WI38 (cell line): ENCODE results near the gene LGI4.
"Not testable (repeated sequence)": the region's sequence is repeated elsewhere in the genome, so short reads cannot be mapped to it uniquely, and the experiment has no call there.

Source experiments
- H3K4me3 ChIP-seq: 2 replicates; pipeline ENCODE4 v1.5.1; 2011; ENCODE audit warnings: low read depth, mild to moderate bottlenecking, control low read depth, low read length
- TF ChIP-seq, protein P1 (sequence below): IDR thresholded peaks from 2 replicates; pipeline ENCODE4 v1.5.1; 2012; ENCODE audit warnings: low read depth, mild to moderate bottlenecking, control low read depth, low read length

LGI4 gene

DNA sequence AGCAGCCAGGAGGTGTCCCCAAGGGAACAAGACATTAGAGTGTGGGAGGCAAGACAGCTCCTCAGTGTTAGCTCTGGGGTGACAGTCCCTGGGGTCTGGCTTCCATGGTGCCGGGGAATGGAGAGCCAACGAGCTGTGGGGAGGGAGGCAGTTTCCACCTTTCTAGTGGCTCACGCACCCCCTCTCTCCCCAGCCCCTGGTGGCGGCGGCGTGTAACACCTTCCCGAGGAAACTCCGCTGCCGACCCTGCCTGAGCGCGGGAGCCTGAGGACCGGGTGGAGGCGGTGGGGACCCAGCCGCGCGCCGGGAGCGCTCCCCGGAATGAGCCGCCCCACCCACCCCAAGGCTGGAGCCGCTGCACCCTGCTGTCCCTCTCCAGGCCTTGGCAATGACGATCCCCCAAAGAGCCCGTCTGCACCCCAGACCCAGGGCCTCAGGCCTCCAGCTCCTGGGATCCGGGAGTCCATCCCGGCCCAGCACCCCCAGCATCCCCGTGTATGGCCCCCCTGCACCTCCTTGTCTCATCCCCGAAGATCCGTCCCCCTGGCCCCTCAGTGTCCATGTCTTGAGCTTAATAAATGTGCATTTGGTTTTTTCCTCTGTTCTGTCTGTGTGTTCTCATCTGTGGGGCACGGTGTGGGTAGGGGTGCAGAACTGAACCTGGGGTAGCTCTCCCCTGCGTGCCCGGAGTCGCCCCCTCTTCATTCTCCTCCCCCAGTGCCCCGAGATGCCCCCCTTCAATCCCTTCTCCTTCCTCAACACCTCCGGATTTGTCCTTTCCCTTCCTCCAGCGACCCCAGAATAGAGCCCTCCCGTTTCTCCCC, 19.1 kb upstream of the LGI4 start:
- peak overlapping the region; percentile 88 for H3K4me3 ChIP-seq
- TF ChIP-seq, protein P1, sequence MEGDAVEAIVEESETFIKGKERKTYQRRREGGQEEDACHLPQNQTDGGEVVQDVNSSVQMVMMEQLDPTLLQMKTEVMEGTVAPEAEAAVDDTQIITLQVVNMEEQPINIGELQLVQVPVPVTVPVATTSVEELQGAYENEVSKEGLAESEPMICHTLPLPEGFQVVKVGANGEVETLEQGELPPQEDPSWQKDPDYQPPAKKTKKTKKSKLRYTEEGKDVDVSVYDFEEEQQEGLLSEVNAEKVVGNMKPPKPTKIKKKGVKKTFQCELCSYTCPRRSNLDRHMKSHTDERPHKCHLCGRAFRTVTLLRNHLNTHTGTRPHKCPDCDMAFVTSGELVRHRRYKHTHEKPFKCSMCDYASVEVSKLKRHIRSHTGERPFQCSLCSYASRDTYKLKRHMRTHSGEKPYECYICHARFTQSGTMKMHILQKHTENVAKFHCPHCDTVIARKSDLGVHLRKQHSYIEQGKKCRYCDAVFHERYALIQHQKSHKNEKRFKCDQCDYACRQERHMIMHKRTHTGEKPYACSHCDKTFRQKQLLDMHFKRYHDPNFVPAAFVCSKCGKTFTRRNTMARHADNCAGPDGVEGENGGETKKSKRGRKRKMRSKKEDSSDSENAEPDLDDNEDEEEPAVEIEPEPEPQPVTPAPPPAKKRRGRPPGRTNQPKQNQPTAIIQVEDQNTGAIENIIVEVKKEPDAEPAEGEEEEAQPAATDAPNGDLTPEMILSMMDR: peak; percentile 54

DNA sequence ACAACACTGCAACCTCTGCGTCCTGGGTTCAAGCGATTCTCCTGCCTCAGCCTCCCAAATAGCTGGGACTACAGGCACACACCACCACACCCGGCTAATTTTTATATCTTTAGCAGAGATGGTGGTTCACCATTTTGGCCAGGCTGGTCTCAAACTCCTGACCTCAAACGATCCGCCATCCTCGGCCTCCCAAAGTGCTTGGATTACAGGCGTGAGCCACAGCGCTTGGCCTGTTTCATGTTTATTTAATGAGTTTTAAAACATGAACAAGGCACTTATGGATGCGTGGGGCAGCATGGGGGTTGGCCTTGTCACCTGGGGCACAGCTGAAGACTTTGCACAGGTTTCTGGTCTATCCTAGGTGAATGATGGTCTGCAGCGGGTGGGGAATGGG, 18.3 kb upstream of the LGI4 start:
- H3K4me3 ChIP-seq: not testable (repeated sequence)

DNA sequence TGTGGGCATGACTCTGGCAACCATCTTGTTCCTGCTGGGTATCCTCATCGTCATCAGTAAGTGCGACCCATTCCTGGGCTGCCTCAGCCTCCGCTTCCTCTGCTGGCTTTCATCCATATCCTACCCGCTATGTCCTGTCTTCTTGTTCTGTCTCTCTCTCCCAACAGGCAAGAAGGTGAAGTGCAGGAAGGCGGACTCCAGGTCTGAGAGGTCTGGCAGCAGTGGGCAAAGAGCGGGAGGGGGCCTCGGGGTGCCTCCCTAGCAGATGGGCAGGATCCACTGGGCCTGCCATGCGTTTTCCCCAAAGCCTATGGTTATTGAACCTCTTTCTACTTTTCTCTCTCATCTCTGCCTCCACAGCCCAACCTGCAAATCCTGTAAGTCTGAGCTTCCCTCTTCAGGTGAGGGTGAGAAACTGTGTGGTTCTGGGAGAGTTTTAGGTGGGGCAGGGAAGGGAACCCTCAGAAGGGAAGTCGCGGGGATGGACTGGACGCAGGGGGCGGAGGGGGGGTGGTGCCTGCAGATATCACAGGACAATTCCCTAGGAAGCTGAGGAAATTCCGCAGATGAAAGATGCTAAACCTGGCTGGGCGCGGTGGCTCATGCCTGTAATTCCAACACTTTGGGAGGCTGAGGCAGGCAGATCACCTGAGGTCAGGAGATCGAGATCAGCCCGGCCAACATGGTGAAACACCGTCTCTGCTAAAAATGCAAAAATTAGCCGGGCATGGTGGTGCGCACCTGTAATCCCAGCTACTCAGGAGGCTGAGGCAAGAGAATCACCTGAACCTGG, 16.6 kb upstream of the LGI4 start:
- TF ChIP-seq, protein P1: no peak
- H3K4me3 ChIP-seq: no peak overlapping the region

DNA sequence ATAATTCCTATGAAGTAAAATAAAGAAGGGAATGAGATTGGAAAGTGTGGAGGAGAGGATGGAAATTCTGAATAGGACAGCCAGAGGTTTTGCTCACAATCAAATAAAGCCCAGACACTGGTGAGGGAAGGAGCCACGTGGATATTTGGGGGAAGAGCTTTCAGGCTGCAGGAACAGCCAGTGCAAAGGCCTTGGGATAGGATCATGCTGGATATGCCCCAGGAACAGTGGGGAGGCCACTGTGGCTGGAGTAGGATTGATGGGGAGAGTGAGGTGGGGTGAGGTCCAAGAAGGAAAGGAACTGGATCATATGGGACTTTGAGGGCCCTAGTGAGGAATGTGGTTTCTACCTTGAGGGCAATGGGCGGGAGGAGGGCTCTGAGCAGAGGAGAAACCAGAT, 15.6 kb upstream of the LGI4 start:
- H3K4me3 ChIP-seq: no peak overlapping the region
- TF ChIP-seq, protein P1: no peak

DNA sequence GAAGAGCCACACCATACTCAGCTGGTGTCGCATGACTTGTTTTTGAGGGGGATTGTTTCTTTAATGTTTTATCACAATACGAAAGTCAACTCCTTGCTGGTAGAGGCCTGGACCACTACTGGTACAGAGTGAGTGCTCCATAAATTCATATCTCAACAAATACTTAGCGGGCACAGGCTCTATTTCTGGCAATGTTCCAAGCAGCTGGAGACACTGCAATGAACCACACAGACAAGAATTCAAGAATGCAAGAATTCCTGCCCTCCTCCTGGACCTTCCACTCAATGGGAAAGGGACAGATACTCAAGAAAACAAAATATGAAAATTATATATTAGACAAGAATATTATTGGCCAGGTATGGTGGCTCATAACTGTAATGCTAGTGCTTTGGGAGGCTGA, 14.6 kb upstream of the LGI4 start:
- no peak overlapping the region for H3K4me3 ChIP-seq
- TF ChIP-seq, protein P1: no peak

DNA sequence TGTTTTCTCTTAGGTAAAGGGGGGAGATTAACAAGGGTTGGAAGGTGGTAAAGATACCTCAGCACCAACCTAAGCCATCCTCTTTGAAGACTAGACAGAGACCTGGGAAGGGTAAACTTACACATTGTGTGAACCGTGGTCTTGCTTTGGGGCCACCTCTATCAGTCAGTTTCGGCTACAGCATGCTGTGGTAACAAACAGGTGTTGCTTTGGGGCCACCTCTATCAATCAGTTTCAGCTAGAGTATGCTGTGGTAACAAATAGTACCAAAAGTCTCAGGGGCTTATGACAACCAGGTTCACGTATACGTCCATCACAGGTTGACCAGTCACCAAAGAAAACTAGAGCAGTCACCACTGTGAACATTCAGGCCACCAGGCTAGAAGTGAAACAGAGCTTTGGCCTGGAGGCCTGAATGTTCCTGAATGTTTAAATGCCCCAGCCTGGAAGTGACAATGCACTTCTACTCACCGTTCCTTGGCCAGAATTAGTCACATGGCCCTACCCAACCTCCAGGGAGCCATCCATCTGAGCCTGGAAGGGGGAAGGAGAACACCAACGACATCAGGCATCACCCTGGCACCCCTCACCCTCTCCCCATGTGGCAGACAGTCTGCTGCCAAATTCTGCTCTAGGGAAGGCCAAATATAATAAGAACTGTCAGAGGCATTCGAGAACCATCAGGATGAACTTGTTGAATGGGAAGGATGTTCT, 12.0 kb upstream of the LGI4 start:
- TF ChIP-seq, protein P1: no peak
- no peak overlapping the region for H3K4me3 ChIP-seq

DNA sequence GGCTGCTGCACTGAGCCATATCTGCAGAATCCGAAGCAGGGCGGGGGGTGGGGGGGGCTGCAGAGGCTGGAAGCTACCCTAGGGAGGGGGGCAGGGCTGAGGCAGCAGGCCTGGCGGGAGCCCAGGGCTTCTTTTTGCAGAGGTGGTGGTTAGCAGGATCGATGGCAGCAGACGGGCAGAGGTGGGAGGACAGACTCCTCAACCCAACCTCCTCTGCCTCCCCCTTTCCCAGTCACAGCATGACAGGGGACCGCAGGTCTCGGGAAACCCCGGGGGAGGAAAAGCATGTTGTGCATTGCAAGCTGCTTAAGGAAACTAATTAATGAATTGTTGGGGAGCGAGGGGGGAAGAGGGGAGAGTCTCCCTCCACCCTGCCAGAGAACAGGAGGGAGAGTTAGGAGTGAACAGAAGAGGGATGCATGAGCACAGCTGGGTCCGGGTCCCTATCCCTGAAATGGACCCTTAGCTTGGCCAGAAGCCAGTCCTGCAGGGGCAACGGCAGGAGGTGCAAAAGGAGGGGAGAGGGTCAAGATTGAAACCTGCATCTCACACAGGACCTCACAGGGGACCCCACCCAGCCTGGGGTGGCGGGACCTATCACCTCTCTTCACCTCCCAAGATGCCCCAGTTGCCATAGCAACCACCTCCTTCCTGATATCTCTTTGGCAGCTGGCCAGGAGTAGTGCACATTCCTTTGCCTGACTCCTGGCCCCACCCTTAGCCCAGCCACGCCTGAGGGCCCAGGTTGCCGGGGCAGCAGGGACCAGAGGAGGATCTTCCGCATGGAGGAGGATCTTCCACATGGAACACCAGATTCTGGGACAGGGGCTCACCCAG, 10.0 kb upstream of the LGI4 start:
- H3K4me3 ChIP-seq: no peak overlapping the region

More for the DNA sequence above, 10.0 kb upstream of the LGI4 start:
- TF ChIP-seq, protein P1: no peak
